Measurements from ENCODE around the gene LMO7. TPM values are rescaled to one million over a fixed set of nuclear protein-coding genes. Genes with fewer than 3 reads are reported as not detected.

Gene LMO7
- total and polyA plus RNA-seq, 2 of the 13 experiments (the other 11 are each of a cell fraction or from before 2014, with no cell fraction given), result 34.0 to 121 TPM

DNA sequence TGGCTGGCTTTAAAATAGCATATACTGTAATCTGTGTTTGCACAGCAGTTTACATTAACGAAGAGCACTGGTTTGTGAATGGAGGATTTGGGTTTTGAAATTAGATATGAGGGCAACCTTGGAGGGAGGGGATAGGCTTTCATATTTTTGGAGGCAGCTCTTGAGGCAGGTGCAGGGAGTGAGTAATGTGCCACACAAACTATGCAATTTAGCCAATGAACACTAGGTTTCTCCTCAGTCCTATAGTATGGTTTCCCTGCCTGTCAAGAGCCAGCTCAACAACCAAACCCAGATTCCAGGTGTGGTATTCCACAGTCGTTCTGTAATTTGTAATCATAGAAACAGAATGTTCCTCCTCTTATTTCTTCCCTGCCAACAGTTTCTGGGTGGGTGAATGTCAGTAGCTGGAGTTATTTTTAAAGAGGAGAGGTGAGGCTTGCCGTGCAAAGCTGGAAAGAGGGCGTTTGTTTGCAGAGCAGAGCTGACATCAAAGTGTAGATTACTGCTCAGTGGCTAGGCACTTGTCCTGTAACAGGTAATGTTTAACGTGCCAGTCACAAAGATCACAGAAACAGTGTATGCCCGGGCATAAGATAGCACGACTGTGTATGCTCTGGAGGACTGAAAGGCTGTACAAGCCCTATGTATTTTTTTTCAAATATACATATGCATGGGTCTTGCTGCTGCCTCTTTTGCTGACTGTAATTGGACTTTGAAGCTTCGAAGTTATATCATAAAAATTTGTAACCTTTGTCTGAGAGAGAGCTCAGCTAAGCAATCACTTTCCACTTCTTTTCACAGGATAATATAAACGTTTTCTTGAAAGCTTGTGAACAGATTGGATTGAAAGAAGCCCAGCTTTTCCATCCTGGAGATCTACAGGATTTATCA is 124.2 kb downstream of the LMO7 start (continued):
- TF ChIP-seq, protein P1, sequence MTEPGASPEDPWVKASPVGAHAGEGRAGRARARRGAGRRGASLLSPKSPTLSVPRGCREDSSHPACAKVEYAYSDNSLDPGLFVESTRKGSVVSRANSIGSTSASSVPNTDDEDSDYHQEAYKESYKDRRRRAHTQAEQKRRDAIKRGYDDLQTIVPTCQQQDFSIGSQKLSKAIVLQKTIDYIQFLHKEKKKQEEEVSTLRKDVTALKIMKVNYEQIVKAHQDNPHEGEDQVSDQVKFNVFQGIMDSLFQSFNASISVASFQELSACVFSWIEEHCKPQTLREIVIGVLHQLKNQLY (CRISPR knock-in tag; IDR thresholded peaks at IDR 0.05), result 0 out of 2 replicates have a peak, but pooled peaks have one; percentile 53
- TF ChIP-seq RARA (CRISPR knock-in tag; IDR thresholded peaks at IDR 0.05) (peak; percentile 60), GPN1 (CRISPR knock-in tag; IDR thresholded peaks at IDR 0.05; ENCODE audit: borderline replicate concordance) (no peak), ZNF3 (CRISPR knock-in tag; IDR thresholded peaks at IDR 0.05) (no peak), ARNT2 (CRISPR knock-in tag; IDR thresholded peaks at IDR 0.05; ENCODE audit: low read depth) (no peak; the same call in none of the 2 replicates), ZNF232 (CRISPR knock-in tag; IDR thresholded peaks at IDR 0.05; ENCODE audit: borderline replicate concordance) (no peak), SIX1 (CRISPR knock-in tag; IDR thresholded peaks at IDR 0.05; ENCODE audit: borderline replicate concordance) (peak; percentile 83), ATM (IDR thresholded peaks at IDR 0.05; ENCODE audit: borderline replicate concordance) (no peak), KAT8 (CRISPR knock-in tag; IDR thresholded peaks at IDR 0.05) (peak; percentile 46), MXD4 (CRISPR knock-in tag; IDR thresholded peaks at IDR 0.05) (no peak), ZNF335 (CRISPR knock-in tag; IDR thresholded peaks at IDR 0.05) (no peak), ZNF660 (CRISPR knock-in tag; IDR thresholded peaks at IDR 0.05; ENCODE audit: borderline replicate concordance, low read depth) (no peak), MTA3 (CRISPR knock-in tag; IDR thresholded peaks at IDR 0.05) (no peak), ZNF44 (CRISPR knock-in tag; IDR thresholded peaks at IDR 0.05) (no peak), ZMYM2 (CRISPR knock-in tag; IDR thresholded peaks at IDR 0.05) (no peak), SRSF1 (optimal IDR thresholded peaks at IDR 0.05; ENCODE audit: low read depth, low read length) (no peak), GLI4 (CRISPR knock-in tag; IDR thresholded peaks at IDR 0.05; ENCODE audit: borderline replicate concordance) (no peak)
- TF ChIP-seq, protein P2, sequence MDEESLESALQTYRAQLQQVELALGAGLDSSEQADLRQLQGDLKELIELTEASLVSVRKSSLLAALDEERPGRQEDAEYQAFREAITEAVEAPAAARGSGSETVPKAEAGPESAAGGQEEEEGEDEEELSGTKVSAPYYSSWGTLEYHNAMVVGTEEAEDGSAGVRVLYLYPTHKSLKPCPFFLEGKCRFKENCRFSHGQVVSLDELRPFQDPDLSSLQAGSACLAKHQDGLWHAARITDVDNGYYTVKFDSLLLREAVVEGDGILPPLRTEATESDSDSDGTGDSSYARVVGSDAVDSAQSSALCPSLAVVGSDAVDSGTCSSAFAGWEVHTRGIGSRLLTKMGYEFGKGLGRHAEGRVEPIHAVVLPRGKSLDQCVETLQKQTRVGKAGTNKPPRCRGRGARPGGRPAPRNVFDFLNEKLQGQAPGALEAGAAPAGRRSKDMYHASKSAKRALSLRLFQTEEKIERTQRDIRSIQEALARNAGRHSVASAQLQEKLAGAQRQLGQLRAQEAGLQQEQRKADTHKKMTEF (CRISPR knock-in tag; IDR thresholded peaks at IDR 0.05), result peak; percentile 85
- TF ChIP-seq, protein P3, sequence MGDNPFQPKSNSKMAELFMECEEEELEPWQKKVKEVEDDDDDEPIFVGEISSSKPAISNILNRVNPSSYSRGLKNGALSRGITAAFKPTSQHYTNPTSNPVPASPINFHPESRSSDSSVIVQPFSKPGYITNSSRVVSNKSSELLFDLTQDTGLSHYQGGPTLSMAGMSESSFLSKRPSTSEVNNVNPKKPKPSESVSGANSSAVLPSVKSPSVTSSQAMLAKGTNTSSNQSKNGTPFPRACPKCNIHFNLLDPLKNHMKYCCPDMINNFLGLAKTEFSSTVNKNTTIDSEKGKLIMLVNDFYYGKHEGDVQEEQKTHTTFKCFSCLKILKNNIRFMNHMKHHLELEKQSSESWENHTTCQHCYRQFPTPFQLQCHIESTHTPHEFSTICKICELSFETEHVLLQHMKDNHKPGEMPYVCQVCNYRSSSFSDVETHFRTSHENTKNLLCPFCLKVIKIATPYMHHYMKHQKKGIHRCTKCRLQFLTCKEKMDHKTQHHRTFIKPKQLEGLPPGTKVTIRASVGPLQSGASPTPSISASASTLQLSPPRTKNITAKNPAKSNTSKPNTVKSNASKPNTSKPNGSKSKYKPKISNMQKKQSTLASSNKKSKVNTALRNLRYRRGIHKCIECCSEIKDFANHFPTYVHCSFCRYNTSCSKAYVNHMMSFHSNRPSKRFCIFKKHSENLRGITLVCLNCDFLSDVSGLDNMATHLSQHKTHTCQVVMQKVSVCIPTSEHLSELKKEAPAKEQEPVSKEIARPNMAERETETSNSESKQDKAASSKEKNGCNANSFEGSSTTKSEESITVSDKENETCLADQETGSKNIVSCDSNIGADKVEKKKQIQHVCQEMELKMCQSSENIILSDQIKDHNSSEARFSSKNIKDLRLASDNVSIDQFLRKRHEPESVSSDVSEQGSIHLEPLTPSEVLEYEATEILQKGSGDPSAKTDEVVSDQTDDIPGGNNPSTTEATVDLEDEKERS (CRISPR knock-in tag; IDR thresholded peaks at IDR 0.05), result 0 out of 2 replicates have a peak, but pooled peaks have one; percentile 75
- TF ChIP-seq, protein P4, sequence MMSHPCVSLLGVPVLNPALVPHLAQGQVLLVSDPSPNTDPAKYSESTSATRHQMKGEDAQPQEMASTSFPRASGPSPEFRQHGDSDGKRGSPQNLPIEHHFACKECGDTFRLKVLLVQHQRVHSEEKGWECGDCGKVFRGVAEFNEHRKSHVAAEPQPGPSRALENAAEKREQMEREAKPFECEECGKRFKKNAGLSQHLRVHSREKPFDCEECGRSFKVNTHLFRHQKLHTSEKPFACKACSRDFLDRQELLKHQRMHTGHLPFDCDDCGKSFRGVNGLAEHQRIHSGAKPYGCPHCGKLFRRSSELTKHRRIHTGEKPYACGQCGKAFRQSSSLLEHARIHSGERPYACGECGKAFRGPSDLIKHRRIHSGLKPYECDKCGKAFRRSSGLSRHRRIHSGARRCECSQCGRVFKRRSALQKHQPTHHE (CRISPR knock-in tag; IDR thresholded peaks at IDR 0.05; ENCODE audit: borderline replicate concordance), result peak; percentile 66; the same call in 1 of the 2 replicates
- TF ChIP-seq, protein P5, sequence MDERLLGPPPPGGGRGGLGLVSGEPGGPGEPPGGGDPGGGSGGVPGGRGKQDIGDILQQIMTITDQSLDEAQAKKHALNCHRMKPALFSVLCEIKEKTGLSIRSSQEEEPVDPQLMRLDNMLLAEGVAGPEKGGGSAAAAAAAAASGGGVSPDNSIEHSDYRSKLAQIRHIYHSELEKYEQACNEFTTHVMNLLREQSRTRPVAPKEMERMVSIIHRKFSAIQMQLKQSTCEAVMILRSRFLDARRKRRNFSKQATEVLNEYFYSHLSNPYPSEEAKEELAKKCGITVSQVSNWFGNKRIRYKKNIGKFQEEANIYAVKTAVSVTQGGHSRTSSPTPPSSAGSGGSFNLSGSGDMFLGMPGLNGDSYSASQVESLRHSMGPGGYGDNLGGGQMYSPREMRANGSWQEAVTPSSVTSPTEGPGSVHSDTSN (CRISPR knock-in tag; IDR thresholded peaks at IDR 0.05), result peak; percentile 52; the same call in 1 of the 2 replicates
- TF ChIP-seq, protein P6, sequence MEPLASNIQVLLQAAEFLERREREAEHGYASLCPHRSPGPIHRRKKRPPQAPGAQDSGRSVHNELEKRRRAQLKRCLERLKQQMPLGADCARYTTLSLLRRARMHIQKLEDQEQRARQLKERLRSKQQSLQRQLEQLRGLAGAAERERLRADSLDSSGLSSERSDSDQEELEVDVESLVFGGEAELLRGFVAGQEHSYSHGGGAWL (CRISPR knock-in tag; IDR thresholded peaks at IDR 0.05), result no peak

Measured in HepG2 (cell line).